Coronary artery (tissue), 2 donors: ENCODE results near the gene ADGRL3.

Experiments
- DNase-seq: peaks from one replicate; pipeline ENCODE4 v3.0.0-alpha.2; 2017; ENCODE audit warnings: low spot score
- H3K27ac ChIP-seq, 2 donors: fragments of 200-600 bp; sonication (generic); one replicate each; pipeline ENCODE4 v1.5.1; 2016 to 2019
- H3K4me3 ChIP-seq: fragments of 200-600 bp; sonication (generic); 2 replicates; pipeline ENCODE4 v1.5.1; 2016; ENCODE audit warnings: mild to moderate bottlenecking, moderate library complexity
- TF ChIP-seq, protein P1 (sequence below): fragments of 200-600 bp; sonication (generic); IDR thresholded peaks from one replicate; pipeline ENCODE4 v1.5.1; 2019; ENCODE audit warnings: antibody characterized with exemption

ADGRL3 gene

DNA sequence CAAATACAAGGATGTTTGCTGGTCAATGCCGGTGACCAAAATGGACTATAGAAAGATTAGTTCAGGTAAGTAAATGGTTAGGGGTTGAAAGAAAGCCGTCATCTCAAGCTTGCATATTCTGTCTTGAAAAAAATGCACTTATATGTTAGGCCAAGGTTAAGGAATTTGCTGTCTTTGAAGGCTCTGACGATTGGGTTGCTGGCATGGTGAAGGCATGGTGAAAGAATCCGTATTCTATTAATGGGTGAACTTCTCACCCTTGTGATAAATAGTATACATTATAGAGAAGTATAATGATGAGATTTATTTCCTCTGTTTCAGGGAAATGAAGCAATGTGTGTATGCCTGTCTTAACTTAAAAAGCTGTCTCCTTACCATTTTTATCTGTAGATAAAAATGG is 132.6 kb downstream of the ADGRL3 start:
- DNase-seq = no peak
- TF ChIP-seq, protein P1, sequence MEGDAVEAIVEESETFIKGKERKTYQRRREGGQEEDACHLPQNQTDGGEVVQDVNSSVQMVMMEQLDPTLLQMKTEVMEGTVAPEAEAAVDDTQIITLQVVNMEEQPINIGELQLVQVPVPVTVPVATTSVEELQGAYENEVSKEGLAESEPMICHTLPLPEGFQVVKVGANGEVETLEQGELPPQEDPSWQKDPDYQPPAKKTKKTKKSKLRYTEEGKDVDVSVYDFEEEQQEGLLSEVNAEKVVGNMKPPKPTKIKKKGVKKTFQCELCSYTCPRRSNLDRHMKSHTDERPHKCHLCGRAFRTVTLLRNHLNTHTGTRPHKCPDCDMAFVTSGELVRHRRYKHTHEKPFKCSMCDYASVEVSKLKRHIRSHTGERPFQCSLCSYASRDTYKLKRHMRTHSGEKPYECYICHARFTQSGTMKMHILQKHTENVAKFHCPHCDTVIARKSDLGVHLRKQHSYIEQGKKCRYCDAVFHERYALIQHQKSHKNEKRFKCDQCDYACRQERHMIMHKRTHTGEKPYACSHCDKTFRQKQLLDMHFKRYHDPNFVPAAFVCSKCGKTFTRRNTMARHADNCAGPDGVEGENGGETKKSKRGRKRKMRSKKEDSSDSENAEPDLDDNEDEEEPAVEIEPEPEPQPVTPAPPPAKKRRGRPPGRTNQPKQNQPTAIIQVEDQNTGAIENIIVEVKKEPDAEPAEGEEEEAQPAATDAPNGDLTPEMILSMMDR = no peak
- Histone ChIP-seq H3K4me3 (no peak overlapping the region), H3K27ac (no peak overlapping the region)

DNA sequence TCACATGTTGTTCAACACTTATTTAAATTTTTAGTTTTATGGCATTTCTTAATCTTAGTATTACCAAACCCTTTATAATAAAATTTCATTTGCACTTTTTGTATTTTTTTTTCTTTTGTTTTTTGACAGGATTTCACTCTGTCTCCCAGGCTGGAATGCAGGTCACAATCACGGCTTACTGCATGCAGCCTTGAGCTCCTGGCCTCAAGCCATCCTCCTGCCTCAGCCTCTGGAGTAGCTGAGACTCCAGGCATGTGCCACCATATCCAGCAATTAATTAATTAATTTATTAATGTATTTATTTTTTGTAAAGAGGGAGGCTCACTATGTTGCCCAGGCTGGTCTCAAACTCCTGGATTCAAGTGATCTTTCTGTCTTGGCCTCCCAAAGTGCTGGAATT is 133.4 kb downstream of the ADGRL3 start:
- DNase-seq = no peak
- Histone ChIP-seq H3K27ac (no peak overlapping the region), H3K4me3 (no peak overlapping the region)
- TF ChIP-seq, protein P1 = no peak

DNA sequence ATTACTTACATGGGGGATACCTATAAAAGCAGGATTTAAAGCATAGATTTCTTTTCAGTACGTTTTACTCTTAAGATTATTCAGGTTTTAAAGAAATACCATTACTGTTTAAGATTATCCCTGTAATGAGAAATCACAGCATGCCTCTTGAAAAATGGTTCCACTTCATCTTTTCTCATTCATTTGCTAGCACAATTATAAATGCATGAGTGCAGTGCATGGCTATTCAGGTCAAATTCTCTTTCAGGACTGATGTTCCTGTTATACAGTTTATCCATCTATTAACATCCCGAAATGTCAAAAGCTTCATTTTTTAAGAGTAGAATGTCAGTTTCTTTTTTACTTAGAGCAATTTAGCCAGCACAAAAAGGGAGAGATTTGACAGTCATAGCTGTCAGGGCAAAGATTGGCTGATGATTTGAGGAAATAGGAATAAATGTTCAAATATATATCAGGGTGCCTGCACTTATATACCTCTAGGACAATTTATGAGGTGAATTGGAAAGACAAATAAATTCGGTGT is 135.2 kb downstream of the ADGRL3 start:
- Histone ChIP-seq H3K4me3 (no peak overlapping the region), H3K27ac (no peak overlapping the region)
- no peak for DNase-seq
- TF ChIP-seq, protein P1 = no peak

DNA sequence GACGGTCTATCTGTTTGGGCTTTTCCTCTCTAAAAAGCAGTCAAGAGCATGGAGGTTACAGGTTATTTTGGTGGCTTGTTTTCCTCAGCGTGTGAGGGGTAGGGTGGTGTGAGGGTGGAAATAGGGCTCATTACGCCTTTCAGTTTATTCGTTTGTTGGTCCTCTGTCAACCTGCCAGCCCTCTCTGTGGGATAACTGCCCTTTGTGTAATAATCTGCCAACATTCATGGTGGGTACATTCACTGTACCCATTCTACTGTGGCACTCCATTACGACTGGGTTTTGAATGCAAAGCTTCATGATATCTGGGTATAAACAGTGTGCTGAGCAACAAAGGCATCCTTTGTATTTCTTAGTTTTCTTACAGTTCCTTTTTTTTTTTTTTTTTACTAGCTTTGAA is 136.4 kb downstream of the ADGRL3 start:
- TF ChIP-seq, protein P1 = no peak
- DNase-seq = no peak

DNA sequence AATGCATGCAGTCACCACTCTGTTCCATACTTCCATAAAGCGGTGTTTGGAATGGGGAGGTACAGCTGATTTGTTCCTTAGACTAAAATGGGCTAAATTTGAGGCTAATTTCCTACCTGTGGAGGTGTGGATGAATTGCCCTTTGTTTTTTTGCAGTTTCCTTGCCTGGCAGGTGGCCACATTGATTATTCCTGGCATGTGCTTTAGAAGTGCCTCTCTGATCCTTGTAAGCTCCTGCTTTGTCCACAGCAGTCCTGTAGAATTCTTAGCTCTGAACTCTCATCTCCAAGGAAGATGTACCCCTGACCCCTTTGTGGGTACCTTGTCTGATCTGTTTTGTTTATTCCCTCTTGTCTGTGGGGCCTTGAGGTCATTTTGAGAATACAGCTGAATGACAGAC is 136.8 kb downstream of the ADGRL3 start:
- Histone ChIP-seq H3K4me3 (no peak overlapping the region), H3K27ac (no peak overlapping the region)
- no peak for DNase-seq
- TF ChIP-seq, protein P1 = no peak

More for the DNA sequence above, 136.4 kb downstream of the ADGRL3 start:
- H3K27ac ChIP-seq = no peak overlapping the region
- H3K4me3 ChIP-seq = no peak overlapping the region

DNA sequence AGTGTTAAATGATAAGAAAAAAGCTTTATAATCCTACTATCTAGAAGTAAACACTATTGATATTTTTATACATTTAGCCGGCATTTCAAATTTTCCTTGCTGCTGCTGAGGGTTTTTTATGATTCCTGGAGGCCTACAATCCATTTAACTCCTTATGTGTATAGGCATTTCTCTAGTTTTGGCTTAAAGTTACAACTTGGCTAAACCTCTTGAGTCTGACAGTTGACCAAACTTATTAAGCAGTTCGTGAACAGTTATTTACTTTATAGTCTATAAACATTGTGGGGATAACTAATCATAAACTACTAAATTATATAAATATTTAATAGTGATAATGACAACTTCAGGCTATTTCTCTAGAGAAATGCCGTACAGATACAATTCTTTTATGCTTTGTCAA is 141.9 kb downstream of the ADGRL3 start:
- Histone ChIP-seq H3K4me3 (no peak overlapping the region), H3K27ac (no peak overlapping the region)
- DNase-seq = no peak
- TF ChIP-seq, protein P1 = no peak

DNA sequence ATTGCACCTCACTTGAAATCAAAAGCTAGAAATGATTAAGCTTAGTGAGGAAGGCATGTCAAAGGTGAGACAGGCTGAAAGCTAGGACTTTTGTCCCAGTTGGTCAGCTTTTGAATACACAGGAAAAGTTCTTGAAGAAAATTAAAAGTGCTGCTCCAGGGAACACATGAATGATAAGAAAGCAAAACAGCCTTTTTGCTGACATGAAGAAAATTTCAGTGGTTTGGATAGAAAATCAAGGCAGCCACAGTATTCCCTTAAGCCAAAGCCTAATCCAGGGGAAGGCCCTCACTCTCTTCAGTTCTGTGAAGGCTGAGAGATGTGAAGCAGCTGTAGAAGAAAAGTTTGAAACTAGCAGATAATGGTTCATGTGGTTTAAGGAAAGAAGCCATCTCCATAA is 150.8 kb downstream of the ADGRL3 start:
- TF ChIP-seq, protein P1 = no peak
- Histone ChIP-seq H3K4me3 (no peak overlapping the region), H3K27ac (no peak overlapping the region)
- DNase-seq = no peak
